PC-9 (cell line): ENCODE measurements around the gene FRAT2.

Source experiments
- EZH2 ChIP-seq: fragments of 200-600 bp; sonication (generic); IDR thresholded peaks from 2 replicates; pipeline ENCODE4 v1.8.0; 2017; ENCODE audit warnings: antibody characterized with exemption, low read depth
- TF ChIP-seq, protein P1 (sequence below): fragments of 200-600 bp; sonication (generic); conservative IDR thresholded peaks from 2 replicates; pipeline ENCODE4 v1.6.1; 2017; ENCODE audit warnings: mixed run types, antibody characterized with exemption, mild to moderate bottlenecking, moderate library complexity

DNA sequence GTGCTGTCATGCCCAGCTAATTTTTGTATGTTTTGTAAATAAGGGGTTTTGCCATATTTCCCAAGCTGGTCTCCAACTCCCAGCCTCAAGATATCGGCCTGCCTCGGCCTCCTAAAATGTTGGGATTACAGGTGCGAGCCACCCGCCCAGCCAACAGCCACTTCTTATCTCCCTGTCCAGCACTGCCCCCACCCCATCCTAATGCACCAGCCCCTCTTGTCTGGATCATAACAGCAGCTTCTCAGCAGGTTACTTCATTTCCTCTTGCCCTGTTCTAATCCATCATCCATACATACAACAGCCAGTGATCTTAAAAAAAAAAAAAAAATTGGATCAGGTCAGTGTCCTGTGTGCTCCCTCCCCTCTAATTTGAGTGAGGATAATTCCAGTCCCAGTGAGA, 12.8 kb upstream of the FRAT2 start:
- TF ChIP-seq, protein P1, sequence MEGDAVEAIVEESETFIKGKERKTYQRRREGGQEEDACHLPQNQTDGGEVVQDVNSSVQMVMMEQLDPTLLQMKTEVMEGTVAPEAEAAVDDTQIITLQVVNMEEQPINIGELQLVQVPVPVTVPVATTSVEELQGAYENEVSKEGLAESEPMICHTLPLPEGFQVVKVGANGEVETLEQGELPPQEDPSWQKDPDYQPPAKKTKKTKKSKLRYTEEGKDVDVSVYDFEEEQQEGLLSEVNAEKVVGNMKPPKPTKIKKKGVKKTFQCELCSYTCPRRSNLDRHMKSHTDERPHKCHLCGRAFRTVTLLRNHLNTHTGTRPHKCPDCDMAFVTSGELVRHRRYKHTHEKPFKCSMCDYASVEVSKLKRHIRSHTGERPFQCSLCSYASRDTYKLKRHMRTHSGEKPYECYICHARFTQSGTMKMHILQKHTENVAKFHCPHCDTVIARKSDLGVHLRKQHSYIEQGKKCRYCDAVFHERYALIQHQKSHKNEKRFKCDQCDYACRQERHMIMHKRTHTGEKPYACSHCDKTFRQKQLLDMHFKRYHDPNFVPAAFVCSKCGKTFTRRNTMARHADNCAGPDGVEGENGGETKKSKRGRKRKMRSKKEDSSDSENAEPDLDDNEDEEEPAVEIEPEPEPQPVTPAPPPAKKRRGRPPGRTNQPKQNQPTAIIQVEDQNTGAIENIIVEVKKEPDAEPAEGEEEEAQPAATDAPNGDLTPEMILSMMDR, result no peak
- TF ChIP-seq EZH2, result no peak
